Suprapubic skin (tissue), 4 donors: ENCODE results near the gene USP17L18. TPM values are rescaled to one million over a fixed set of nuclear protein-coding genes. Genes with fewer than 3 reads are reported as not detected.
"Not testable (repeated sequence)": the region's sequence is repeated elsewhere in the genome, so short reads cannot be mapped to it uniquely, and the experiment has no call there.

Experiments
- DNase-seq, 2 donors: peaks; one replicate each; pipeline ENCODE4 v3.0.0-alpha.2; 2019; ENCODE audit warnings: low spot score in 2 of 2
- H3K27ac ChIP-seq: fragments of 200-600 bp; sonication (generic); one replicate; pipeline ENCODE4 v1.5.1; 2019
- H3K27me3 ChIP-seq: fragments of 200-600 bp; sonication (generic); one replicate; pipeline ENCODE4 v1.5.1; 2019
- H3K36me3 ChIP-seq: fragments of 200-600 bp; sonication (generic); one replicate; pipeline ENCODE4 v1.5.1; 2019
- H3K4me1 ChIP-seq: fragments of 200-600 bp; sonication (generic); one replicate; pipeline ENCODE4 v1.5.1; 2019
- H3K4me3 ChIP-seq: fragments of 200-600 bp; sonication (generic); one replicate; pipeline ENCODE4 v1.5.1; 2019; ENCODE audit warnings: mild to moderate bottlenecking
- H3K9me3 ChIP-seq: fragments of 200-600 bp; sonication (generic); one replicate; pipeline ENCODE4 v1.5.1; 2019
- WGBS: methylation state at CpG from one replicate; pipeline ENCODE4 v1.1.5; 2018; 5-methylcytosine and 5-hydroxymethylcytosine counted together
- total RNA-seq, 4 donors: library from RNA; depleted of rRNA; stranded (reverse); fragments of >200 nt; gene quantifications; one replicate each; pipeline ENCODE4 v1.1.0, GENCODE V29; 2016

Gene USP17L18
- total RNA-seq, 4 donors from 2014 or later, result not detected

GRCh38 chr4:9267319-9267718 lies 18.9 kb downstream of the USP17L18 start, which contains the start of gene USP17L22:
USP17L22 (plus strand) TSS chr4:9267619; CDS start chr4:9267619, 0 bp downstream.
- not testable (repeated sequence) for H3K4me3 ChIP-seq, H3K4me1 ChIP-seq, H3K27me3 ChIP-seq, H3K36me3 ChIP-seq, H3K9me3 ChIP-seq, DNase-seq, H3K27ac ChIP-seq
- WGBS, result no CpG with 5 or more reads among the region's 15 CpGs

DNA sequence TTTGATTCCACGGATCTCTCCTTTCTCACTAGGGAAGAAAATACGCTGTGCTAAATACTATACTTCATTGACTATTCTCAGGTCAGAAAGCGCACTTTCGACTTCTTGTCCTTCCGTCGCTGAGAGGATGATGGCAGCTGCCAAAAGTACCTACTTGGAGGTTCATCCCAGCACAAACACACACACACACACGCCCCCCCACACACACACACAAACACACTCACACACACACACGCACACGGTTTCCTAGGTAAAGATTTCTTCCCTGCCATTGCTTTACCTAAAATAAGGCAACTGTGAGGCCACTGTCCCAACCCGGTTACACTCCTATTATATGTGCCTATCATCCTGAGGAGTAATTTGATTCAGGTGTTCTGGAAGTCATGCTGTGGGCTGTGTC lies 23.3 kb downstream of the USP17L18 start:
- H3K27me3 ChIP-seq, H3K4me3 ChIP-seq, H3K27ac ChIP-seq, H3K4me1 ChIP-seq, H3K36me3 ChIP-seq, H3K9me3 ChIP-seq: not testable (repeated sequence)
- WGBS, result 88% methylated on average over 8 of the region's 10 CpGs
- peak; percentile 84 to 93 for DNase-seq

Other genes with a start within 250 kb of the USP17L18 start
- not detected for gene FAM90A26, start 78.2 kb upstream of the USP17L18 start, total RNA-seq
- not detected for gene USP17L10, start 38.0 kb upstream of the USP17L18 start, total RNA-seq
- gene USP17L11, start 33.2 kb upstream of the USP17L18 start, total RNA-seq, result not detected
- not detected for gene USP17L12, start 28.5 kb upstream of the USP17L18 start, total RNA-seq
- gene USP17L13, start 23.7 kb upstream of the USP17L18 start, total RNA-seq, result not detected
- gene USP17L15, start 14.2 kb upstream of the USP17L18 start, total RNA-seq, result not detected
- gene USP17L17, start 4.8 kb upstream of the USP17L18 start, total RNA-seq, result not detected
- not detected for gene USP17L19, start 4.7 kb downstream of the USP17L18 start, total RNA-seq
- gene USP17L20, start 9.5 kb downstream of the USP17L18 start, total RNA-seq, result not detected
- gene USP17L21, start 14.2 kb downstream of the USP17L18 start, total RNA-seq, result not detected
- not detected for gene USP17L22, start 19.0 kb downstream of the USP17L18 start, total RNA-seq
- not detected for gene USP17L24, start 76.5 kb downstream of the USP17L18 start, total RNA-seq
- gene USP17L25, start 81.3 kb downstream of the USP17L18 start, total RNA-seq, result not detected
- gene USP17L26, start 86.0 kb downstream of the USP17L18 start, total RNA-seq, result not detected
- not detected for gene USP17L5, start 90.8 kb downstream of the USP17L18 start, total RNA-seq
- not detected for gene USP17L27, start 95.5 kb downstream of the USP17L18 start, total RNA-seq
- not detected for gene USP17L28, start 100.3 kb downstream of the USP17L18 start, total RNA-seq
- not detected for gene USP17L29, start 105.0 kb downstream of the USP17L18 start, total RNA-seq
- not detected for gene USP17L30, start 114.5 kb downstream of the USP17L18 start, total RNA-seq
- gene DEFB131A, start 195.8 kb downstream of the USP17L18 start, total RNA-seq, result not detected